ENCODE results near the gene INF2.
"Not testable (repeated sequence)": the region's sequence is repeated elsewhere in the genome, so short reads cannot be mapped to it uniquely, and the experiment has no call there.

INF2 gene

GRCh38 chr14:104664107-104664506 lies 25.3 kb upstream of the INF2 start:
- DNase-seq (ENCODE audit: low read depth): no peak
- H3K4me3 ChIP-seq (ENCODE audit: low read depth, low read length): no peak overlapping the region
- no peak for TF ChIP-seq CTCF (conservative IDR thresholded peaks at IDR 0.05; ENCODE audit: low read depth, low read length)

- no peak for DNase-seq (ENCODE audit: low read depth)
- H3K4me3 ChIP-seq (ENCODE audit: low read depth, low read length): no peak overlapping the region
- no peak for TF ChIP-seq CTCF (conservative IDR thresholded peaks at IDR 0.05; ENCODE audit: low read depth, low read length)
Observed at GRCh38 chr14:104664588-104664987, 24.8 kb upstream of the INF2 start.

GRCh38 chr14:104665114-104665656 lies 24.2 kb upstream of the INF2 start:
- DNase-seq (ENCODE audit: low read depth): peak; percentile 55
- no peak for TF ChIP-seq CTCF (conservative IDR thresholded peaks at IDR 0.05; ENCODE audit: low read depth, low read length)

GRCh38 chr14:104665657-104666522 lies 23.5 kb upstream of the INF2 start:
- DNase-seq (ENCODE audit: low read depth): no peak
- no peak overlapping the region for H3K4me3 ChIP-seq (ENCODE audit: low read depth, low read length)
- TF ChIP-seq CTCF (conservative IDR thresholded peaks at IDR 0.05; ENCODE audit: low read depth, low read length): peak; percentile 48

More at GRCh38 chr14:104665114-104665656, 24.2 kb upstream of the INF2 start:
- H3K4me3 ChIP-seq (ENCODE audit: low read depth, low read length): no peak overlapping the region

GRCh38 chr14:104666523-104666895 lies 22.9 kb upstream of the INF2 start:
- not testable (repeated sequence) for H3K4me3 ChIP-seq (ENCODE audit: low read depth, low read length)

GRCh38 chr14:104666981-104667380 lies 22.4 kb upstream of the INF2 start:
- TF ChIP-seq CTCF (conservative IDR thresholded peaks at IDR 0.05; ENCODE audit: low read depth, low read length): no peak
- no peak for DNase-seq (ENCODE audit: low read depth)
- no peak overlapping the region for H3K4me3 ChIP-seq (ENCODE audit: low read depth, low read length)

More at GRCh38 chr14:104666523-104666895, 22.9 kb upstream of the INF2 start:
- not testable (repeated sequence) for DNase-seq (ENCODE audit: low read depth)

- TF ChIP-seq CTCF (conservative IDR thresholded peaks at IDR 0.05; ENCODE audit: low read depth, low read length): no peak
- no peak overlapping the region for H3K4me3 ChIP-seq (ENCODE audit: low read depth, low read length)
- DNase-seq (ENCODE audit: low read depth): no peak
Observed at GRCh38 chr14:104669697-104670096, 19.7 kb upstream of the INF2 start.

- DNase-seq (ENCODE audit: low read depth); H3K4me3 ChIP-seq (ENCODE audit: low read depth, low read length): not testable (repeated sequence)
Observed at GRCh38 chr14:104671330-104671977, 18.0 kb upstream of the INF2 start.

- not testable (repeated sequence) for H3K4me3 ChIP-seq (ENCODE audit: low read depth, low read length); DNase-seq (ENCODE audit: low read depth)
Observed at GRCh38 chr14:104672119-104672518, 17.3 kb upstream of the INF2 start.
